ENCODE measurements around the gene SMIM10L2A.

SMIM10L2A gene

GRCh38 chrX:135433531-135434257 lies 11.9 kb downstream of the SMIM10L2A start (continued):
- no peak for TF ChIP-seq ZNF140 (tag by site-specific recombination; IDR thresholded peaks at IDR 0.05)
- TF ChIP-seq ZNF362 (tag by site-specific recombination; IDR thresholded peaks at IDR 0.05), result no peak
- TF ChIP-seq ZNF600 (tag by site-specific recombination; IDR thresholded peaks at IDR 0.05), result no peak
- no peak for TF ChIP-seq PRDM4 (tag by site-specific recombination; IDR thresholded peaks at IDR 0.05)
- no peak for TF ChIP-seq ZNF114 (tag by site-specific recombination; IDR thresholded peaks at IDR 0.05)
- no peak for TF ChIP-seq ZNF529 (tag by site-specific recombination; IDR thresholded peaks at IDR 0.05; ENCODE audit: insufficient replicate concordance)
- TF ChIP-seq KLF17 (tag by site-specific recombination; IDR thresholded peaks at IDR 0.05), result no peak
- TF ChIP-seq ZBTB49 (tag by site-specific recombination; IDR thresholded peaks at IDR 0.05; ENCODE audit: low read depth), result no peak
- TF ChIP-seq SP7 (tag by site-specific recombination; IDR thresholded peaks at IDR 0.05), result no peak

GRCh38 chrX:135434258-135435138 lies 12.8 kb downstream of the SMIM10L2A start:
- CTCF ChIA-PET, result interaction anchor here (0.7 kb wide), 1 partner anchor 196 kb away, joined by 4 read pairs; no protein-coding TSS in a partner anchor
- POLR2A ChIA-PET, result interaction anchor here (1.1 kb wide), 1 partner anchor 9 kb away, joined by 3 read pairs; no protein-coding TSS in a partner anchor
- TF ChIP-seq ZNF214 (tag by site-specific recombination; IDR thresholded peaks at IDR 0.05; ENCODE audit: borderline replicate concordance) (no peak), ZNF76 (tag by site-specific recombination; IDR thresholded peaks at IDR 0.05; ENCODE audit: borderline replicate concordance, low read depth) (no peak)
- Histone ChIP-seq H3K36me3 (ENCODE audit: control insufficient read depth in 2 of 2, insufficient read depth in 1 of 2, low read length in 2 of 2) (no peaks in the 10 kb centered on the region), H3K27ac (ENCODE audit: extremely low read depth, low read depth, low read length) (no peak overlapping the region), H3K9me3 (ENCODE audit: control insufficient read depth, insufficient read depth, low read depth, low read length) (peaks cover 3% of the 10 kb centered on the region; the same call in 1 of the 2 replicates), H3K4me1 (ENCODE audit: control insufficient read depth, insufficient read depth, low read length) (no peaks in the 10 kb centered on the region), H3K4me3 (ENCODE audit: low read depth, low read length) (no peak overlapping the region)

All from HEK293 (cell line).